Stimulated activated CD8-positive, alpha-beta memory T cell treated with anti-CD3 and anti-CD28 coated beads, Interleukin-12 subunit alpha, Interleukin-12 subunit beta, amount 100 ng/mL, for 24 hours (primary cell): Measurements from ENCODE around the gene LRRTM4.

ENCODE experiments used
- DNase-seq: peaks from one replicate; pipeline ENCODE4 v3.0.0-alpha.2; 2020; ENCODE audit errors: extremely low read depth

The LRRTM4 gene

DNA sequence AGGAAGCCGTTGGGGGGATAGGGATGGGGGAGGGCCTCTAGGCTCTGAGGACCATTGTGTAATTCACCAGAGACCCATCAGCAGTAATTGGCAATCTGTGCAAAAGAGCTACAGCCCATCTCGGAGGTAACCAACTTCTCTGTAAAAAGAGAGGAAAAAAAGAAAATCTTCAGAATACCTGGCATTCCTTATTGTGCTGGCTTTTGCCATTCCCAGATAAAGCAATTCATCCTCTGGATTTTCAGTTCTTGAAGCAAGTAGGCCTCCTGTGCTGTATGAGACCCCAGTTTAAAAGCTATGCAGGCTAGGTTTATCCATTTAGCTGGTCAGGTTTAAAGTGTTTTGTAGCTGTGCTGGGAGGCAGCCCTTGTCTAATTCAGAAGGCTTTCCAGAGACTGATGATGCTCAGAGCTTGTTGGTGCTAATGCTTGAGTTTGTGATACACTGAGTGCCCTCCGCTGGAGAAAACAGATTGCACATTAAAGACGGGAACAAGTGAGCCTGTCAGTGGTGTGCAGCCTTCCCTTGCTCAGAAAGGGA is at the start of gene LRRTM4:
Gene LRRTM4, minus strand, starts transcription at position 446 of the 540 bp plus-strand sequence.
- no peak for DNase-seq

DNA sequence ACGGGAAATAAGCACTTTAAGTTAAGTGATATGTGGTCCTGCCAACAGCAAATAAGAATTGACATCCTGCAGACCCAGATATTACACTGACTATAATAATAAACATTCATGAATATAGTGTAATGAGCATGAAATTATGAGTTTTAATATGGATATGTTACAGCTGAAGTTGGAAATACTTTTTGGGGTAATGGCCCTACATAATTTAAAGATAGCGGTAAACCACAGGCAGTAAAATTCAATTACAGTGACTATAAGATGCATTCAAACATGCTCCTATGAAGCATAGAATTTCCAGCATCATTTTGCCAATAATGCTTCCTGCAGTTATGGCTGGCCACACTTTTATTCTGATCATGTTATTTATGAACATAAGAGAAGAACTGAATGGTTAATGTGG is 49.4 kb upstream of the LRRTM4 start:
- DNase-seq, result no peak

DNA sequence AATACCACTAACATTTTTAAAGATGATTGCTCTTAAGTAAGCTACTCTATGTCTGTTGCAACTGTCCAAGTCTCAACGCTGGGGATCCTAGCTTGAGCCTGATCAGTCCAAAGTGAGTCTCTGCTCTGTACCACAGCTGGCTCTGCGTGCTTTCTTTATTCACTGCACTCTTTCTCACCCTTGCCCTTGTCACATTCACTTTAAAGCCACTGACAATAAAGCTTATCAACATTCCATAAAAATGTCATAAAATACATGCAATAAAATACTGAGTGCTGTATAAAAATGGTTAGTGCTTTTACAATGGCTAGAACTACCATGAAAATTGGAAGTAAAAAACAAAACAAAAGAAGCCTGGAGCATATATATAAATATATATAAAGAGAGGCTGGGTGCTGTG is 45.5 kb upstream of the LRRTM4 start:
- no peak for DNase-seq

DNA sequence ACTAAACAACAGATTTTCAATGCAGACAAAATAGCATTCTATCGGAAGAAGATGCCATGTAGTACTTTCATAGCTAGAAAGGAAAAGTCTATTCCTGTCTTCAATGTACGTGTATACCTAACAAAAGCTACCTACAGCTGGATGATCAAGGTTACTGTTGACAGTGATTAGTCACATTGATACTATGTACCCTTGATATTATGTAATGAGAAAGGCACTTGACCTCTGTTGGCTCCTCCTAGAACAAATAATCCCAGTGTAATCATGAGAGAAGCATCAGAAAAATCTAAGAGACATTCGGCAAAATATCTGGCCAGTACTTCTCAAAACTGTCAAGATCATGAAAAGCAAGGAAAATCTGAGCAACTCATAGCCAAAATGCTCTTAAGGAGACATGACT is 44.4 kb upstream of the LRRTM4 start:
- DNase-seq, result no peak

DNA sequence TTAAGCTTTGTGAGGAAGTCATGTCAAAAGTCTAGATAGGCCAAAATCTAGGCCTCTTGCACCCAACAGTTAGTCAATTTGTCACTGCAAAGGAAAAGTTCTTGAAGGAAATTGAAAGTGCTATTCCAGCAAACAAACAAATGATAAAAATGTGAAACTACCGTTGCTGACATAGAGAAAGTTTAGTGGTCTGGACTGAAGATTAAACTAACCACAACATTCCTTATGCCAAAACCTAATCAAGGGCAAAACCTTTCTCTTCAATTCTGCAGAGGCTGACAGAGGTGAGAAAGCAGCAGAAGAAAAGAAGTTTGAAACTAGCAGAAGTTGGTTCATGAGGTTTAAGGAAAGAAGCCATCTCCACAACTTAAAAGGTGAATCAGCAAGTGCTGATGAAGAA is 44.0 kb upstream of the LRRTM4 start:
- DNase-seq, result no peak

DNA sequence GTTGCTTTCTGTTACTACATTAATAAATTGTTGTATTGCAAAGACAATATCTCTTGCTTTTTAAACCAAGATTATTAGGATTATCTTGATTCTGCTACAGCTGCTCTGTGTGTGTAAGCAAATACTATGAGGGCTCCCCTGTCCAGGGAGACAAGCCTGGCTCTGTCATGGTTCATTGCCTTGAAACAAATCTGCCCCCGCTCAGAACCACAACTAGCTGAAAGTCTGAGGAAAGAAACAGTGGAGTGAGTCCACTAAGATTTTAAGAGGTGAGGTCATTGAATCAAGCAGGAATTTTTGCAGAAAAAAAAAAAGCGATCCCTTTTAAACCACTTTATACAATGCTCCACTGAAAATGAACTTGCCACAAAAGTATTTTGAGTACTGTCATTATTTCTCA is 30.8 kb upstream of the LRRTM4 start:
- DNase-seq, result no peak

DNA sequence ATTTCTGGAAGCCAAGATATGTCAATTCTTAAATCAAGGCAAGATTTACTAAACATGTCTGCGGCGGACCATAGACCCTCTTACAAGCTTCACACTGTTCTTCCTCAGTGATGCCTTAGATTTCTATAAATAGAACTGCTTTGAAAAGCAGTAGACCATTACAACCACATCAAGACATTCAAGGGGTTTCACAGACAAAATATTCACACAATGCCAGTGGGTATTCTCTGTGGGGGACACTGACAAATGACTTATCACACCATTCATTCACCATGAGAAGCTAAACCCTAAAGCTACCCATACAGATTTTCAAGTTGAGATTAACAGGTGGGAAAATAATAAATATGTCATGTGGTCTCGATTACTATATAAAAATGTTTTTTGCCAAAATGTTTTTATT is 15.9 kb upstream of the LRRTM4 start:
- DNase-seq, result no peak

DNA sequence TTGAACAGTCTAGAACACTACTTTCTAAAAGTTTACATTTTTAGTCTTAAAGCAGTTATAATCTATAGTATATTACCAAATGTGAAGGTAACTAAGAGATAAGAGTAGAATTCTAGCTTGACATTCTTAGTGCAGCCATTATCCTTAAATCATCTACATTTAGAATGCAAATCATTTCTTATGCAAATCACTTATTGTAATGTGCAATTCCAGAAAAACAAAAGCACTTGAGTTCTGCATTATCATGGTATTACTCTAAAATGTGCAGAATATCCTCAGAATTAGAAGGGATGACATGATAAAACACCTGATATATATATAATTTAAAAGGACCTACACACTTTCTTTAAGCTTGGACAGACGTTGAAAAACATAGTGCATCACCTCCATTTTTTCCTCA is 712 bp upstream of the LRRTM4 start:
- no peak for DNase-seq

DNA sequence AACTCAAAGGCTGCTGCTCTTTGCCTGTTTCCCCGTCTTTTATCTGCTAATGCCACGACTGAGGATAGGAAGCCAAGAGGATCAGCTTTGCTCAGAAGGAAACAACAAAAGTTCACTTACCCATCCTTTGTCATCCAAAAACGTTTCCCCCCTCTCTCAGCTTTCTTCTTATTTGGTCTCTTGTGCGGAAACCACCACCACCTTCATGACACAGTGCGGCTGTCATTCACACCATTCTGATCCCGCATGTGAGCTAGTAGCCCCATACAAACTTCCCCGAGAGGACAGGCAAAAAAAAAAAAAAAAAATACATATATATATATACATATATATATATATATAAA is 656 bp downstream of the LRRTM4 start:
- no peak for DNase-seq

DNA sequence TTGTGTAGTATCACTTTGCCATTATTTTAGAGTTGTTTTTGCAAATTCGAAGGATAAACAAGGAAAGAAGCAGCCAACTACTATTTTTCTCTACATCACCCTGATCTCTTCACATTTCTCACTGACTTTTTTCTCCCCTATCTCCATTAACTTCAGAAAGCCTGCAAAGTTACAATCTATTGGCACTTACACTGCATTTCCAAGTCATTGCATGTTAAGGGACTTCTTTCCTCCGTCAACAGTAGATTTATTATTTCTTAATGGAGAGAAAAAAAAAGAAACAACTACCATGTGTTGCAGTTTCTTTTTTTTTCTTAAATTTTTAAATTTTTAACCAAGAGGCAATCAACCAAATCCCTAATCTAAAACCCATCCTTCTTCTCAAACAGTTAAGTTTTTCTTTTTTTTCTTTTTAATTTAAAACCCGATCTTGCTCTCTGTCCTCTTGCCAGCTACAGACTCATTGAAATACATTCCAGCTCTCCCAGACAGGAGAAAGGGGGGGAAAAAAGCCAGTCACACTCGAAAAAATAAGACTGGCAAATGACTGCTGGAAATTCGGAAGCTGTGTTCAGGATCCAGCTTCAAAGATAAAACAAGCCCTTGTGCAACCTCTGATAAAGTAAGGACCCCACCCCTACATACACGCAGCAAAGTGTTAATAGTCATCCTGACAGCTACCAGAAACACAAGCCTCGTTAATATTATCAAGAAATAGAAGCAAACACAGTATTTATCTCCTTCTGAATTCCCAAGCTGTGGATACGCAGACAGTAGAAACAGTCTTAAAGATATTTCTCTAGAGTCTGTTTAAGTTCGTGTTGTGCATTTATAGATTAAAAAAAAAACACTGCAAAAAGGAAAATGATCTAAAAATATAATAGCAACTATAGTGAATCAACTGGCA is 1.3 kb downstream of the LRRTM4 start:
- no peak for DNase-seq

DNA sequence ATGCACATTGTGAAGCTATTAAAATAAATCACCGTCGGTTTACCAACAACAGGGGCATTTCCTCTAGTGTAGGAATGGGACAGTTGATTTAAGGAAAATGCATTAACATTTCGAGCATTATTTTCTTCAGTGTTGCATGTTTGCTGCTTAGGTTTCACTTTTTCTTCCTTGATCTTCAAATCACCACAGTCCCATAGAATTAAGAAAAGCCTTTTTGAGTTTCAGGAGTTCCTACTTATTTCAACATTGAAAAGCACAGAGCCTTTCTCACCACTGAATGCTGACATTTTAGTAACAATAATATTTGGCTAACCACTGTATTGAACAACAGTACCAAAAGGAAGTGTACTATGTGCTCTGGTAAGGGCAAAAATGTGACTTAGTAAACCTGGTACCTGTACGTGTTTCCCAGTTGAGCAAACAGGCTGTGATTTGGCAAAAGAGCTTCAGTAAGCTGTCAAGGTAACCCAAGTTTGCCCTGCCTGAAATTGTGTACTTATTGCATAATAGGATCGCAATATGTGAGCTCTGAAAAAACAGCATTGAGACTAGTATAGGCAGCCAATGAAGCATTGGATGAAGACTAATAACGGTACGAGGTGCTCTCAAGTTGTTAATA is 2.2 kb downstream of the LRRTM4 start:
- DNase-seq, result no peak

DNA sequence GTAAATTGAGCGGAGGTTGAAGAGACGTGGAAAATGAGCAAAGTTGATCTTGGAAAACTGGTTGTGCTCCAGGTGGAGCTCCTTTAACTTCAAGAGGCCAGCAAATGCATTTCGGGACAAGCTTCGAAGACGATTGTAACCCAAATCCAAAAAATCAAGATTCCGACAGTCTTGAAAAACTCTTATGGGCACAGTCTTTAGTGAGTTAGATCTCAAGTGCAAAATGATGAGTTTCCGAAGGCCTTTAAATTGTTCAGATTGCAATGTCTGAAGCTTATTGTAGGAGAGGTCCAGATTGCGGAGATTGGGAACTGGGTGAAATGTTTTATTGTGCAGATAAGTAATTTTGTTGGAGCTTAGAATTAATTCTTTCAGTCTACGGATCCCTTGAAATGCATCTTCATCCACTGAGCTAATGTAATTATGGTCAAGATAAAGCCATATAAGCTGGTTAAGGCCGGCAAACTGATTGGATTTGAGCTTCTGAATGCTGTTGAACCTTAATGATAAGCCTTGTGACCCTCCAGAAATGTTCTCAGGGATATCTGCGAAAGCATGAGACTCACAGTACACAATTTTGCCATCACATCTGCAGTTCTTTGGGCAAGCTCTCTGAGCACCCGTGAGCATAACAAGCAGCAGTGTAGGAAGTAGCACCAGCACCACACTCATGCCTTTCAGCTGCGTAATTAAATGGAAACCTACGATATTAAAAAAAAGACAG is 2.9 kb downstream of the LRRTM4 start:
- no peak for DNase-seq

DNA sequence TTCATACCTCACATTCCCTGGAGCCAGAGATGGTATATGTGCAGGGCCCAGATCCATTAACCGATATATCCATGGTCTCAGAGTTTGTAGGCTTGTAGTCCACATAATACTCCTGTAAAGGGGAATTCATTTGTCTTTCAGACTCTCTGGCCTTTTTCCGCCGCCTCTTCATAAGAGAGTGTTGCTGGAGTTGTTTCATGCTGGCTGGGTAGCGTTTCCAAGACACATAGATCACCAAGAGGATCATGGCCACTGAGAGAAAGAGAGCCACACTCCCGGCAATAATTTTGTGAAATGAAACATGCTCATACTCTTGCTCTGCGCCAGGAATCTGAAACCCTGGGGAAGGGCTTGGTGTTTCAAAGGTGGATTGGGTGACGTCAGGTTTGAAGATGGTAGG is 3.9 kb downstream of the LRRTM4 start:
- DNase-seq, result no peak

DNA sequence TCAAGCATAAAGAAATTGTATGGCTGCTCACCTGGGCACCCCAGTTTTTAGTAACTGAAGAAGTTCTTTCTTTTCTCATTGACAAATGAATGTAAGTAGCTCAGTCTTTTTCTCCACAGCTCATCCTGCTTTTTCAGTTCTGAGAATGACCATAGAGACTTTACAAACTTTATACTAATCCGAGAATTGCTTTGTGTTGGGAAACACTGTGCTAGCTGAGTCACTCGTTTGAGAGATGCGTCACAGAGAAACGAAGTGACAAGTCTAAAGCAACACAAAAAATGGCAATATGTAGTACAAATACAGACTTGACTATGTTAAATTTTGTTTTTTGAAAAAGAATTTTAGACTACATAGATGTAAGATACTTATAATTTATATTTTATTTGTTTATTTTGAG is 9.0 kb downstream of the LRRTM4 start:
- no peak for DNase-seq

DNA sequence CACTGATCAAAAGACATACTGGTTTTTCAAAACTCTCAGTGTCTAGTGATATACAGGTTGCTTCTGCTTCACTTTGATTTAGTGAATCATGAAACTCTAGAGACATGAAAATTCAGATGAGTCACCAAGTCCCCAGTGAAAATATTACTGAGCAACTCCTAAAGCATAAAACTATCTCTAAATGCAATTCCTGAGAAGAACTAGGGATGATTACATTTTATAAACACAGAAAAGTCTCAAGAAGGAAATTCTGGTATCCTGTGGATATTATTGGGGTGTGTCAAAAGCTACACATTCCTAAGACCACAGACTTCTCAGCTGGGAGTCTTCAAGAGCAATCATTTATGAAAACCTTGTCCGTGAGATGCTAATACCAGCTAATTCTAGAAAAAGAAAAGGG is 9.7 kb downstream of the LRRTM4 start:
- DNase-seq, result no peak

DNA sequence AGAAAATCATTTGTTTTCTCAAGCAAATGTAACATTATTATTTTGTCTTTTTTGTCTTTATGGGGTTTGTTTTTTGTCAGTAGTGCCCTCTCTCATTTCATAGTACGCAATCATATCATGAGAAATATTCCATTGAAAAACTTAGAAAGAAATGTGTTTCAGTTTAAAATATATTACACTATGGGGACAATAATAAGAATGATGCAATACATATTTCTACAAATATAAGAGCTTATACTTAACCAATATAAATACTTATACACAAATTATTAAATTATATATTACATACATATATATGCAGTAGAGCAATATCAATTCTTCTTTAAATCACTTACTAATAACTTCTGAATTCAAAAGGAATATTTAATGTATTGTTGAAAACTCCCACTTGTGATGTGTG is 13.7 kb downstream of the LRRTM4 start:
- DNase-seq, result no peak

DNA sequence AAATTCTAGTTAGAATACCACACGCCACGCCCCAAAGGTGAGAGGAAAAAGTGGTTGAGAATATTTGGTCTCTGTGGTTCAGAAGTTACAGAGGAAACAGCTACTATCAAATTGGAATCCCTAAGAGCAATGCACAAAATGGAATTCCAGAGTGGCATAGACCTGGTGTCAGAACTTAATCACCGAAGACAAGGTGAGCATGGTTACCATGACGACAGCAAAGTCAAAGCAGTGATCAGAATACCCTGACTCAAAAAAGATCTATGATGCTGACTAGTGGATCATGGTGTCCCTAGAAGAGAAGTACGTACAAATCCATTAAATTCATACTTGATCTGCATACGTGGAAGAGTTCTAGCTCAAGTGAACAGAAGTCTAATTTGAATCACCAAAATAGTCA is 14.5 kb downstream of the LRRTM4 start:
- DNase-seq, result no peak

DNA sequence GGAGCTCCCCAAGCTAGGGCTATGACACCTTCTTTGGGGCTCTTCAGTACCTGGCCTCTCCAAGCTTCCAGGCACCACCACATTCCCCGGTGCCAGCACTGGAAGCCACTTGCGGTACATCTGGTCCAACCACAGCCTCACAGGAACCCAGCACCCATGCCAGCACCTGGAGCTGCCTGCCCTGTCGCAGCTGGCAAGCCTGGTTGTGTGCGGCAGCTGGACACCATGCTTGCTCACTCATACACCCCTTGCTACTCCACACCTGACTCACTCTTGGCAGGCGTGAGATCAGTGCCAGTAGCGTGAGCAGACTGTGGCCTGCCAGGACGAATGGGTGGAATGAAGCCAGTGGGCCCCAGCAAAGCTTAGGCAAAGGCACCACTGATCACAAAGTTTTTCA is 34.0 kb downstream of the LRRTM4 start:
- no peak for DNase-seq

DNA sequence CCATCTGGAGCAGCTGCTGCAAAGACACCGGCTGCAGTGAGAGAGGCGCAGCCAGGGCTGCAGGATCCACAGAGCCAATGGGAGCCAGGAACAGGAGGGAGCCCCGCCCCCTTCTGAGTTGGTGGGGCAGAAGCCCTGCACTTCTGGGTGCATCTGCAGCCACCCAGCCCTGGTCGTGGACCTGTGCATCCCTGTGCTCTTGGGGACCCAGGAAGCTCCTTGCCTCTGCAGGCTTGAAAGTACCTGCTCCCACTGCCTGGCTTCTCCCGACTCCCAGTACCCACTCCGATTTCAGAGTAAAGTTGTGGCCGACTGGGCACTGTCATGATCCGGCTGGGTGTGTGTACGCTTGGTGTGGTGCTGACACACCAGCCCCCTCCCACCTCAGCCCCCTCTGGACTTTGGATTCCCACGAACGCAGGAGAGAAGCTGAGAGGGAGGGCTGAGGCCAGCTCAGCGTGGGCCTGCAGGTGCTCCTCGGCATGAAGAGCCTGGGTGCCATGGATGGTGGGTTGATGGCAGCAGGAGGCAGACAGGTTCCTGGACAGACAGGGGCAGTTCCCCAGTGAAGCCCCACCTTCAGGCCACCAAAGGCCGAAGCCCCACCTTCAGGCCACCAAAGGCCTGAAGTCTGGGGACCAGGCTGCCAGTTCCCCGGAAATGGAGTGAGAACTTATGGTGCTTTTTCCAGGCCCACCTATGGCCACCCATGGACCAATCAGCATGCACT is 34.9 kb downstream of the LRRTM4 start:
- DNase-seq, result no peak

DNA sequence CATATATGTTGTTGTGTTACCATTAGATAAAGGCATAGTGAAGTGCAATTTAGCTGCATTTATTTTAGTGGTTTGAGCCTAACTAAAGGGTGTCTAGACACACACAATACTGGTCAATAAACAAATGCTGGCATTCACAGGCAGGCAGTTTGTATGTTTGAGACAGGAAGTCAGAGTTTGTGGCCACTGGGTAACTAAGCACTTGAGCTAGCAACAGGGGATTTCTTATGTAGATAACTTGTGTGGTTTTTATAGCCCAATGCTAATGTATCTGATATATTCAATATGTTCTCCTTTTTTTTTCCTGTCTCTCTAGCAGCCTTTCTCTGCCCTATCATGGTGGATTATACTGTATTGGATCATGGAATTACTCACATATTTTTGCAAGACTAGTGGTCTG is 38.1 kb downstream of the LRRTM4 start:
- DNase-seq, result no peak

DNA sequence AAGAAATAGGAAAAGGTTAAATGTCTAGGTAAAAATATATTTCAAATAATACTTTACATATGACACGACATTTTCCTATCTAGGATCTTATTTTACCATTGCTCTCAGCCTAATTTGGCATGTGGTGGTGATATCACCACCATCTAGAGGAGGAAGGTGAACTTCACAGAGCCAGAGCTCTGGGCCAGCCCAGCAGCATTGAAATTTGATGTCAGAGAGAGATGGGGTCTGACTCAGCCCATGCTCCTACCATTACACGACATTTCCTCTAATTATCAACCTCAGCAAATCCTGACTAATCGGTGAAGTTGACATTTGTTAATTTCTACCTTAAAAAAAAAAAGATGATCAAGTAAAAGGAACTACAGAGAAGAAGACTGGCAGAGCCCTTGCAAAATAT is 42.3 kb downstream of the LRRTM4 start:
- no peak for DNase-seq

DNA sequence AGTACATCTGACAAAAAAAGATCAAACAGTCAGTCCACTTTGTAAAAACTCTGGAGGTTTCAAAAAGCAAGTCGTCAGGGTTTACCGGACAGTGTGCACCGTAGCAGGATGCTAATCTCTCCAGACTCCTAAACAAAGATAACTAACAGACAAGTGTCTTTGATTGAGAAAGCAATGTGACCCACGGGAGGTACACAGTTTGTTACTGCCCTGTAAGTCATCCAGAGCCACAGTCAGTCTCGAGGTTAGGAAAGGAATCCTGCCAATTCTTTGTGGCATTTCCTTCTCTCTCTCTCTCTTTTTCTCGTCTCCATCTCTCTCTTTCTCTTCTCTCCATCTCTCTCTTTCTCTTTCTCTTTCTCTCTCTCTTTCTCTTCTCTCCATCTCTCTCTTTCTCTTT is 42.8 kb downstream of the LRRTM4 start:
- no peak for DNase-seq
